ENCODE data around the gene XRCC1.
A peak's percentile ranks its signal among the peaks of the same experiment; 100 is the strongest.
"Not testable (repeated sequence)": the region's sequence is repeated elsewhere in the genome, so short reads cannot be mapped to it uniquely, and the experiment has no call there.

XRCC1 gene

GRCh38 chr19:43572171-43572588 is 3.1 kb downstream of the XRCC1 start:
- DNase-seq: no peak

- DNase-seq: no peak
These were observed 5.0 kb downstream of the XRCC1 start for GRCh38 chr19:43570174-43570791.

GRCh38 chr19:43569657-43570056 is 5.7 kb downstream of the XRCC1 start:
- DNase-seq: no peak

GRCh38 chr19:43564800-43565199 is 10.5 kb downstream of the XRCC1 start:
- DNase-seq: no peak

- no peak for DNase-seq
These were observed 11.4 kb downstream of the XRCC1 start for GRCh38 chr19:43563816-43564457.

- peak; percentile 92 for DNase-seq
These were observed 12.6 kb downstream of the XRCC1 start for GRCh38 chr19:43562698-43563241.

GRCh38 chr19:43562226-43562697 is 13.1 kb downstream of the XRCC1 start:
- DNase-seq: no peak

GRCh38 chr19:43561139-43561970 is 14.0 kb downstream of the XRCC1 start:
- DNase-seq: no peak

- no peak for DNase-seq
These were observed 14.6 kb downstream of the XRCC1 start for GRCh38 chr19:43560687-43561086.

- peak; percentile 89 for DNase-seq
These were observed 20.0 kb downstream of the XRCC1 start for GRCh38 chr19:43555185-43555770.

- no peak for DNase-seq
These were observed 20.9 kb downstream of the XRCC1 start for GRCh38 chr19:43554317-43554895.

GRCh38 chr19:43553656-43554055 is 21.7 kb downstream of the XRCC1 start:
- DNase-seq: no peak

GRCh38 chr19:43552616-43553015 is 22.7 kb downstream of the XRCC1 start:
- DNase-seq: no peak

- no peak for DNase-seq
These were observed 23.2 kb downstream of the XRCC1 start for GRCh38 chr19:43552198-43552450.

- no peak for DNase-seq
These were observed 23.7 kb downstream of the XRCC1 start for GRCh38 chr19:43551399-43552197.

GRCh38 chr19:43548706-43549105 is 26.6 kb downstream of the XRCC1 start:
- no peak for DNase-seq

- not testable (repeated sequence) for DNase-seq
These were observed 27.4 kb downstream of the XRCC1 start for GRCh38 chr19:43547926-43548325.

- DNase-seq: no peak
These were observed 28.7 kb downstream of the XRCC1 start for GRCh38 chr19:43546581-43546980.

- DNase-seq: no peak
These were observed 29.3 kb downstream of the XRCC1 start for GRCh38 chr19:43545981-43546380.

- no peak for DNase-seq
These were observed 30.1 kb downstream of the XRCC1 start for GRCh38 chr19:43545276-43545675.

GRCh38 chr19:43544077-43544476 is 31.2 kb downstream of the XRCC1 start:
- no peak for DNase-seq

All from CD4-positive, alpha-beta T cell treated with Interleukin-21 for 1 hour (primary cell).